GM21825 (cell line): ENCODE measurements around the gene TMEM44.

Experiments
- ATAC-seq: cut with Tn5 transposase; IDR thresholded peaks from one replicate; pipeline ENCODE4 v1.9.1; 2021; ENCODE audit warnings: mild to moderate bottlenecking, moderate library complexity; ENCODE audit not compliant: unreplicated experiment

TMEM44 gene, protein sequence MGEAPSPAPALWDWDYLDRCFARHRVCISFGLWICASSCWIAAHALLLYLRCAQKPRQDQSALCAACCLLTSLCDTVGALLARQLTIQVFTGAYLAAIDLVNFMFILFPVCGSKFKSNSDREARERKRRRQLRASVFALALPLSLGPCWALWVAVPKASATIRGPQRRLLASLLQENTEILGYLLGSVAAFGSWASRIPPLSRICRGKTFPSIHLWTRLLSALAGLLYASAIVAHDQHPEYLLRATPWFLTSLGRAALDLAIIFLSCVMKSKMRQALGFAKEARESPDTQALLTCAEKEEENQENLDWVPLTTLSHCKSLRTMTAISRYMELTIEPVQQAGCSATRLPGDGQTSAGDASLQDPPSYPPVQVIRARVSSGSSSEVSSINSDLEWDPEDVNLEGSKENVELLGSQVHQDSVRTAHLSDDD

DNA sequence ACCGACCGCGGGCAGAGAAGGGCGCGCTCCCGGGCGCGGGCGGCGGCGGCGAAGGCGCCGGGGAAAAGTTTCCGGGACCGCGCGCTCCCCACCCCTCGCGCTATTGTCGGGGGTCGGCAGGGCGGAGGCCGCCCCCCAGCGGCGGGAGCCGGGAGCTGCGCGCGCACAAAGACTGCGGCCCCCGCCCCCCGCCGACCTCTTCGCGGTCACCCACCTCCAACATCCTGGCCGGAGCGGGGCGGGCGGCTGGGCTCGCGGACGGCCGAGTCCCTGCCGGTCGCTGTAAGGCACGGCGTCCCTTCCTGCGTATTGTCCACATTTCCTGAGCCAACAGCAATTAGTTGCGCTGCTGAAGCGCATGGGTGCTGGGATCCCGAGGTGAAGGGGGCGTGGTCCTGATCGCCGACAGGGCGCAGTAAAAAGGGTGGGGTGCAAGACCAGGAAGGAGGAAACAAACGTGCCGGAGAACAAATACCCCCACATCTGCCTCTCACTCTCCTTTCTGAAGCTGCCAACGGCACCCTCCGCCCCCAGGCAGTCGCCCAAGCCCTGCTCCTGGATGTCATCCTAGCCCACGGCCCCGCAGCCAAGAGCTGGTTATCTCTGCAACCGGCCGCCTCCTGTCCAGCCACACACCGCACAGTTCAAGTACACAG, at the start of gene TMEM44:
TMEM44 (minus strand) TSS at position 71 of the 656 bp plus-strand sequence. CDS start 204 bp downstream, outside the sequence.
- peak; percentile 80 for ATAC-seq

DNA sequence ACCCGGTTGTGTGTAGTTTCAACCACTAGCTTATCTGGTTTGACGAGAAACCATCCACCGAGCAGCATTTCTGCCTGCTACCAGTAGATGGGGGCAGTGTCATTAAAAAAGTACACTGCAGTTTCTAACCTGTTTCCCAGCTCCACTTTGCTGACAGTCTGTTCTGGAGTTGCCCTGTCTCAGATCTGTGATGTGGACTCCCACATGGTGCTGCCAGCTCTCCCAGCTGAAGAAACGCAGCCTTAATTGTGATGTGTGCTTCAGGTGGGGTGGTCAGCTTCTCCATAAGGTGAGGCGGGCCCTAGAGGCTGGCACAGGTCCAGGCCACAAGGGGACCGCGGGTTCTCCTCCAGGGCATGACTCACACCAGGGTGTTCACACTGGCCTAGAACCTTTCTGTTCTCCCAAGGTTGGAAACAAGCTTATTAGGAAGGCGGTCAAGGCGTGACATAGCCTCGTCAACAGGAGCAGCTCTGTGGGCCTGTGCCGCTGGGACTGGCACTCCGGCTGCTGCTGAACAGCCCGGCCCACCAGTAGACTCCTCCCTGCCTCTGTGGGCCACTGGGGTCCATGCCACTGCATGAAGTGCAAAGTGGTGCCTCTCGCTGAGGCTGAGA, 49.6 kb upstream of the TMEM44 start:
- peak; percentile 47 for ATAC-seq

DNA sequence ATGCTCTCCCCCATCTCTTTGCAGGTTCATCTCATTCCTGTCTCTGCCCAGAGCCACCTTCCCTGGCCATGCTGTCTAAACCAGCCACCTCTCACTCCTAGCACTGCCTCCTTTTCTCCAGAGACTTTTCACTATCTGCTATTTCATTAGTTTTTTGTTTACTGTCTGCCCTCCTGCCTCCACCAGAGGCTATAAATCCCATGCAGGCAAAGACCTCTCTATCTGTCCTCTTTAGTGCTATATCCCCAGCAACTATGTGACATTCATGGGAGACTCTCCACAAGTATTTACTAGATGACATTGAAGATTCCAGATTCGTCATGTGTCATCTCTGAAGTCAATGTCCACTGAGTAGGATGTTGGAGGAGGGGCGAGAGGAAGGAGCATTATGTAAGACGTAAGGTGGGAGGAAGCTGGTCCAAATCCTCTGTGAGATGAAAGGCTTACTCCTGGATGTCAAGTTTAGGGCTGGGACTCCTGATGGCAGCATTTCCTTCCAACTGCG, 49.0 kb upstream of the TMEM44 start:
- no peak for ATAC-seq

DNA sequence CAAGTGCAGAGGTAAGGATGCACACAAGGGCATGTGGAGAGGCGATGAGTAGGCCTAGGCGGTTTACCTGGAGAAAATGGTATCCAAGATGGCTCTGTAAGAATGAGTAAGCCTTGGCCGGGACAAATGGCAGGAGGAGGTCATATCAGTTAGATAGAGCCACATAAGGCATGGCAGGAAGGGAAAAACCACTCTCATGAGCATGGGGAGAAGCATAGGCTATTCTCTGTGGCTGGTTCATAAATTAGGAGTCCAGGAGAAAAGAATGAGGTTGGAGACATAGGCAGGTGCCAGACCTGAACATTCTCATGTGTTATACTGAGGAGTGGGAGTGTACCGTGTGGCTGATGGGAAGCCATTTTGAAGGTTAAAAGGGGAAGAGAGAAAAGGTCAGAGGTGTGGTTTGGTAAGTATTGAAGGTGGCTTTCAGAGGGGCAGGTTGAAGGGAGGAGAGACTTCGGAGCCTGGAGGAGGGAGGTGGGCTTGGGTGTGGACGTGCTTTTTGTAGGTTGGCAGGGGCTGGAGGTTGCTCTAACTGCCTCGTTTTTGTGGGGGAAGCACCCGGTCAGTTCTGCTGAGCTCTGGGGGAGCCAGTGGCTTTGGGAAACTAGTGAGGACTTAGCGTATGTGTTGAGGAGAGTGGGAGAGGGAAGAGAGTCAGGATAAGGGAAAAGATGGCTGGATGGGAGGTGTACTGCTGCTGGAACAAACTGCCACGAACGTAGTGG, 47.8 kb upstream of the TMEM44 start:
- no peak for ATAC-seq

DNA sequence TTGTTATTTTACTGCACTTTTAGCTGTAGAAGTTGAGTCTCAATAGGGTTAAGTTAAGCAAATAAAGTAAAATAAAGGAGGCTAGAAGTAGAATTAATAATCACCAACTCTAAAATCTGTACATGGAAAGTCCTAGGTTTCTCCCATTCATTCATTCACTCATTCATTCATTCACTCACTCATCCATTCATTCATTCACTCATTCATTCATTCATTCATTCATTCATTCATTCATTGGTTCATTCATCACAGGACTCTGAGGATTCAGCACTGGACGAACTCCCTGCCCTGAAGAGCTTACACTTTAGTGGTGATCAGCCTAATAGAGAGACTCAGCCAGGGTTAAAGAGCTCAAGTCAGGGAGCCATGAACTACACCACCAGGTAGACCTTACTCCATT, 43.3 kb upstream of the TMEM44 start:
- ATAC-seq = no peak

DNA sequence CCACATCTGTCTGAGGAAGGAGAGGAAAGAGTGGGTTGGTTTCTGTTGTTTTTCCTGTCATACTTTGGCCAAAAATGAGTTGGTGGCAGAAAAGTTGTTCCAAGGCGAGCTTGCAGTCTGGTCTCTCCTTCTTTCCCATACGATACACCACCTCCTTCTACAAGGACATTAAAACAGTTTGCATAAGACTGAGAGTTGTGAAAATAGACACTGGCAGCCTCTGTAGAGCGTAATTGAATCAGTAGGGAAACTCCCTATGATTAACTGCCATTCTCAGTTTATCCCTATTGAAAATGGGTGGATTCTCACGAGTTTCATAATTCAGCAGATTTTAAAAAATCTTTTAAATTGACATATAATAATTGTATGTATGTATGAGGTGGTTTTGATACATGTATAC, 42.5 kb upstream of the TMEM44 start:
- ATAC-seq = no peak

DNA sequence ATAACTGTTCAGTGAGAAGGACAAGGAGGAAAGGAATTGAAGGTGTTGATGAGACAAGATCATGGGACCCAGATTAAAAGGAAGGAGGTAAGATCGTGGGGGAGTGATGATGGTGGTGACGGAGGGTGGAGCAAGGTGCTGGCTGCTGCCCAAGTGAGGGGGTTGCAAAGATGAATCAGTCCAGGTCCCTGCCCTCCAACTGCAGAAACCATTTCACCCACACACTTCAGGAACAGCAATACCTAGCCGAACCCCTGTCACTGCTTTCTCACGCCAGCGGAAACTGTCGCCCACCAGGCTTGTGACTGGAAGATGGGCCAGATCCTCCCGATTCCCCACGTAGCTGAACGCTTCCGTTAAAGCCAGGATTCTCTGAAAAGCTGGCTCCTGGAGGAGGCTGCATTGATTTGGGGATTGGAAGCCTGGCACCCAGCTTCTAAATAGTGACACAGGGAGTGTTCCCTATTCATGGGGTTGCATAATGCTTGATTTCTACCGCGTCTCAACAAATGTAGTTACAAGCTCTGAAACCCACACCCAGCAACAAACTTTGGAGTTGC, 41.9 kb upstream of the TMEM44 start:
- ATAC-seq = no peak

DNA sequence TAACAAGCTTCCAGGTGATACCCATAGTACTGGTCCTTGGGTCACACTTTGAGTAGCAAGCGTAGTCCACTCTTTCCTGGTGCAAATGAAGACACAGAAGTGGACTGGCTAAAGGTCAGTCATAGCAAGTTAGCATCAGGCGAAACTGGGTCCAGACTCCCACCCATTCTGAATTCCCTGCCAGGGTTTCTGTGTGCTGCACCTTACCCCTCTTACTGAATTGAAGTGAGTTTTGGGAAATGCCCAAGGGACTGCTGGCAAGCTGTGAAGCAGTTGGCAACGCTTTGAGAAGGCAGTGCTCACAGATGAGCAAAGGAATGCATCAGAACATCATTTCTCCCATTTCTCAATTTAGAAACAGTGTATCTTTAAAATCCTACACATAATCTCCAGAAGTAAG, 40.5 kb upstream of the TMEM44 start:
- no peak for ATAC-seq

DNA sequence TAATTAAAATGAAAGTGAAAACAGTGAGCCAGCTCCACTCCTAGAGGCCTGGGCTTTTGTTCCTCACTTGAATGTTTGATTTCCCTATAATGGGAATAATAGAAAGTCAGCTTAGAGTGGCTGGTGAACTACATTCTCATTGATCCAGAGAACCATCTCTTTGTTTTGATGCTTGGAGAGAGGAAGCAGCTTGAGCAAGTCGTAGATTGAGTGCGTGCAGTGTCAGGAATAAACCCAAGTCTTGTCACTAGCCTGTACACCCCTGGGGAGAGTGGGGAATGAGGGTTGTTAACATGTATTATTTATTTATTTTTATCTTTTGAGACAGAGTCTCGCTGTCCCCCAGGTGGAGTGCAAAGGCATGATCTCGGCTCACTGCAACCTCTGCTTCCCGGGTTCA, 39.7 kb upstream of the TMEM44 start:
- no peak for ATAC-seq

DNA sequence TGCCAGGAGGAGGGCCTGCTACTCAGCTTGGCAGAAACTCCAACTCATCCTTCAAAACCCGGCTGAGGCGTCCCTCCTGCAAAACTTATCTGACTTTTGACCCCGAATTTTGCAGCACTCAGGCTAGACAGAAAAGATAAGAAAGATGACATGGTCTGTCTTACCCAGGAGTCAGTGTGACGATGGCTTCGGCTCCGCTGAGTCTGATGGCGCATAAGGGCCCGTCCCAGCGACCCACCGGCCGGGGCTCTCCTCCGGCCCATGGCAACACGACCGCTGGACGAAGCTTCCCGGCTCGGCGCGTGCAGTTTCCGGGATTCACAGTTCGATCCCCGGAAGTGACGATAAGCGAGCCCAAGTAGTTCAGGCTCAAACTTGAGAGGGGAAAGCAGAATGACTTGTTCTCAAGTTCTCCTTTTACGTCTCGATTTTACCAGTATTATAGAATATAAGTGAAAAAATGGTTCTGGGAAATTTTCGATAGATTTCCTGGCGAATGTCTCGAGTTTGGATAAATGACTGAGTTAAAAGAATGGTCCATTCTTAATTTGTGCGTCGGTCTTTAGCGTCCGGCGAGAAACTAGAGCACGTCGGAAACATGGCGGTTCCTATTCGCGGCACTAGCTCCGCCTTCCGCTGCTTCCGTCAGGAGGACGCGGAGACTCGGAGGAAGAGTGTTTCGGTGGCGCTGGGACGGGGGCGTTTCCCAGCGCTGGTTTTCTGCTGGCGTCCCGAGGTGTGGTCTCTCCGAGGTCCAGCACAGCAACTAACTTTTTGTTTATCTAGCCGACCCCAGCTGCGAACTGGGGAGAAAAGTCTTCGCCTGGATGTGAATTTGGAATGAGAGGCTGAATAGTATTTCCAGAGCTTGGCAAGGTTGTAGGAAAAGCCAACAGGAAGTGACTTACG, 38.9 kb upstream of the TMEM44 start, which contains the start of gene LSG1:
LSG1 (minus strand) TSS at position 292 of the 909 bp plus-strand sequence; CDS start at position 263, 29 bp downstream.
- ATAC-seq = peak; percentile 80

DNA sequence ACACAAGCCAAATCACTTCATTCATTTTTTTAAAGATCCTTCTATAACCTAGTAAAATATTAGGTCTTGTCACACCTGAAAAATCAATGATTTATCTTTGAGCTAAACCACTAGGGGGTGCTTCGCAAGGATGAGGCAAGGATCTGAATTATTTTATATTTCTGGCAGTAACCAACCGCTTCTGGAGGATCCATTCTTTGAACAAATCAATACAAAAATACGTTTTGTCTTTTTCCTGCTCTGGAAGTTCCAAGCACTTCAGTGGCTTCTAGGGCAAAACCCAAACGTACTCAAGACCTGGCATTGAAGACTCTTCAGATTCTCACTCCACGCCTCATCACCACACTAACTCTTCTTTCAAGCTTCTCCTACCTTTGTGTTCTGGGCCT, 38.3 kb upstream of the TMEM44 start:
- peak; percentile 28 for ATAC-seq

DNA sequence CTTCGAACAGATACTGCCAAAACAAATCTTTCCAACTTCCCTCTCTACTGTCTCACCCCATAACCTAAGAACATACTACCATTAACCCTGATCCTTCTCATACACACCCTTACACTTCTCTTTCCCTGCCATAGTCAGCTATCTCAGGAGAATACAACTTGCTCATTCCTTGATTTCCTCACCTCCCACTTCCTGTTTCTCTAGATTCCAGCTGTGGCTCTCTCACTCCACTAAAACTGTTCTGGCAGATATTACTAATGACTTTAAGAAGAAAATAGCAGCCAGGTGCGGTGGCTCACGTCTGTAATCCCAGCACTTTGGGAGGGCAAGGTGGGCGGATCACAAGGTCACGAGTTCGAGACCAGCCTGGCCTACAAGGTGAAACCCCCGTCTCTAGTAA, 34.1 kb upstream of the TMEM44 start:
- ATAC-seq = no peak

DNA sequence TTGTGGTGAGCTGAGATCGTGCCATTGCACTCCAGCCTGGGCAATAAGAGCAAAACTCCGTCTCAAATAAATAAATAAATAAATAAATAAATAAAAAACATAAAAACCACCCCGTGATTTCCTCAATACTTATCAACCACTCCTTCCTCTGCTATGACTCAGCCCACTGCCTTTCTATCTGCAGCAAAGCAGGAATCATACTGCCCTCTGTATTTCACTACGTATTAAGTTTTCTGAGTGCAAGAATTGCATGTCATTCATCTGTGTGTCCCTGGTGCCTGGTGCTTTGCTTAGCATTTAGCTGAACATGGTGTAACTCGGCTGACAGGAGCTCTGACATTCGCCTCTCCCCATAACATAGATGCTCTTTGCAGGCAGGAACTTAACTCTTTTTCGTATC, 31.6 kb upstream of the TMEM44 start:
- ATAC-seq = no peak

DNA sequence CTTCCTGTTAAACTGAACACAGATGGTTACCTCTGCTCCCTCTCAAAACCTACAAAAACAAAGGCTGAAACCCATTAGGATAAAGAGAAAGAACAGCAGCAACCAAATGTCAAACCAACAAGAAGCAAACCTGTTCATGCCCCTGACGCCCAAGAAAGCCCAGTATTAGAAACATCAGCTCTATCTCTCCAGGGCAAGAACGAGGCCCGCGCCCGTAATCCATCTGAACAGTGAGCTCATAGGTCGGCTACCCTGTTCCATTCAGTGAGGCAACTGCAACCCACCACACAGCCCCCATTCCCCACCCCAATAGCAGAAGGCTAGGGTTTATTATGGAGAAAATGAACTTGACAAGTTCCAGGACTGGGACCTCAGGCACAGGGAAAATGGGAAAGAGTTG, 28.7 kb upstream of the TMEM44 start:
- no peak for ATAC-seq

DNA sequence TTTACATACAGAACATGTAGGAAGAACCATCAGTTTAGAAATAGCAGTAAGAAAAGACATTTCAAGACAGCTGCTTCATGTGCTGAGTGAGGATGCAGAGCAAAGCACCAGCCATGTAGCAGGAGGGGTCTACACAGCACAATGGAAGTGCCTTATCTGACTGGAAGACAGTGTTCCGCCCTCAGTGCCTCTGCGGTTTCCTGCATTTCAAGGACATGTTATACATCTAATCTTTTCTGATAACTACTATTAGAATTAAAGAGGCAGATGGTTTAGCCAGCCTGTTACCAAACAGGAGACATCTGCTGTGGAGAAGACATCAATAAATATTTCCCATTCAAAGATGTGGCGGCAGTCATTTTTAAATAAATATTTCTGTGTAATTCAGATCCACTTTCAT, 28.2 kb upstream of the TMEM44 start:
- no peak for ATAC-seq

DNA sequence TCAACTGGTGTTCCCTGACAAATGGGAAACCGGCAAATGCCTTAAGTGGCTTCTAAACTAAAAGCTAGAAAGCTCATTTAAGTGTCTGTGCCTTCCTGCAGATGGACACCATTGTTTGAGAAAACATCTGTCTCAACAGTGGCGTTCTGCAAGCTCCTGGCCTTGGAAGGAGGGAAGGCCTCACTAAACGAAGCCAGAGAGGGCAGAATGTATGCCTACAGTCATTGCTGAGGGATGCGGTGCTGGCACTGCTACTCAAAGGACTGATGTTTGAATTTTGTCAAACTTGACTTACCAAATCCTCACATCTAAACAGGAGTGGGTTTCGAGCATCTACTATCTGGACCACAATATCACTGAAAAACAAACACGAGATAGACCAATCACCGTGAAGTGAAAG, 26.6 kb upstream of the TMEM44 start:
- no peak for ATAC-seq

DNA sequence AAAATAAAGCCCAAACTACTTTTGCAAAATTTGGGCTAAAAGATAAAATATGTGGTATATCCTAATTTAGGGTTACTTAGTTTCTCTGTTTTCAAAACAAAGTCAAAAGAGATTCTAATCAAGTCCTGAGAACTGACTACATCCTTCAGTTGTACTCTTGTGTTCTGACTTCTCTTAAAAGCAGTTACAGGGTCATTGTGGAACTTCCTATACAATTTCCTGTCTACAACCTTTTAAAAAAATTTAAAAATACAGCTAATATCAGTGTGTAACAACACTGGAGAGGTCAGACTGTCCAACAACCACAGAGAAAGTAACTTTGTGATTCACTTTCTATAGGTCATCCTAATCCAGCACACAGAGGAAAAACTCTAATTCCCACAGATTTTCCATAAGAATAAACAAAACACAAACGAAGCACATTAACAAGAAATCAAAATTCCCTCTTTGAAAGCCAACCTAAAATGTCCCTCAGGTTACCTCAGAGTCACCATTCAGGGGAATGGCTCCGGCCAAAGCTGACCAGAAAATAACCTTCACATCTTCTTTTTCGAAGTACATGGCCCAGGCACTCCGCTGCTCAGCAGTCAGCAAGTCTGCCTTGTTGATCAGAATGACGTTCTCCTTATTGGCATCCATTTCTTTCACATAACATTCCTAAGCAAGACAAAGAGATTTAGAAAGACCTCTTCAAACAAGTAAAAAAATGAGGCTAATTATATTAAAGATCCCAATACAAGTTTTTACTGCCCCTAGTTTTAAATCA, 25.4 kb upstream of the TMEM44 start:
- no peak for ATAC-seq

DNA sequence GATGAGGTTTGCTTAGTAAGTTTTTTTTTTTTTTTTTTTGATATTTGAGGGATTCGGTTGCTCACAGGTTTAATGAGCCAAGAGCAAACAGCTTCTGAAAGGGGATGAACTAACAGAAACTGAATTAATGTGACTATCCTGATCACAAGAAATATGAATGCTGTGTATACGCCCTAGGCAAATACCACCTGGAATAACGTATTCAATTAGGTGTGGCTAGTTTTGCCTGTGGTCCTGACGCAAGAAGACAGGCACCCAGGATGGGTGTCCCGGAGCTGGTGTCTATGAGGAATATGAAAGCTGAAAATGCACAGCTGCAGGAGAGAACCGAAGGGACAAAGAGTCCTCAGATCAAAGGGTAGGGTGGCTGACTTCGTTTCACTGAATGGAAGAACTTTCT, 24.2 kb upstream of the TMEM44 start:
- no peak for ATAC-seq

DNA sequence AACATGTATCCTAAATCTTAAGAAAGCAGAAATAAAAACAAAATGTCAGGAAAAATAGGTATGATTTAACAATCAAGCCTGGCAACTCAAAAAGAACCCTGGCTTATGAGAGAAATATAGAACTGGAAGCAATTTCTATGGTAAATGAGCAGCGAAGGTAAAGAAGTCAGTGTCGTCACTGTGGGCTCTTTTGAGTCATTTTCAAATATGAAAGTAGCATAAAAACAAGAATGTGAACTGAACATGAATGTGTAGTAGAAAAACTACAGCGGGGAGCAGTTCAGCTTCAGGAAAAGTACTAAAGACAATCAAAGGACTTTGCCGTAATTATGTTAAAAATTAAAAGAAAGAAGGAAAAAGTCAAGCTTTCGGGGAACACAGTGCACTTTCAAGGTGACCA, 21.2 kb upstream of the TMEM44 start:
- peak; percentile 64 for ATAC-seq
